MM.1S (cell line): ENCODE measurements around the gene HCN1.

ENCODE experiments used
- DNase-seq: peaks from one replicate; pipeline ENCODE4 v3.0.0-alpha.2; 2015
- H2AFZ ChIP-seq: fragments of 300-600 bp; sonication (generic); 2 replicates; pipeline ENCODE4 v1.6.0; 2016; ENCODE audit warnings: antibody characterized with exemption, low read length
- H3F3A ChIP-seq: fragments of 300-600 bp; sonication (generic); 2 replicates; pipeline ENCODE4 v1.6.1; 2016; ENCODE audit warnings: mild to moderate bottlenecking, antibody characterized with exemption, low read length, moderate library complexity, mixed read lengths; ENCODE audit not compliant: insufficient read depth
- H3K27ac ChIP-seq: fragments of 300-600 bp; sonication (generic); 2 replicates; pipeline ENCODE4 v1.5.1; 2016; ENCODE audit warnings: mild to moderate bottlenecking, low read length
- H3K27me3 ChIP-seq: fragments of 300-600 bp; sonication (generic); replicated peaks from 2 replicates; pipeline ENCODE4 v1.6.0; 2016; ENCODE audit warnings: low read length; ENCODE audit not compliant: insufficient read depth
- H3K36me3 ChIP-seq: fragments of 300-600 bp; sonication (generic); replicated peaks from 2 replicates; pipeline ENCODE4 v1.6.1; 2016; ENCODE audit warnings: mild to moderate bottlenecking, low read length, mixed read lengths; ENCODE audit not compliant: insufficient read depth
- H3K4me1 ChIP-seq: fragments of 300-600 bp; sonication (generic); 2 replicates; pipeline ENCODE4 v1.6.1; 2016; ENCODE audit warnings: low read length, mixed read lengths
- H3K4me2 ChIP-seq: fragments of 300-600 bp; sonication (generic); 2 replicates; pipeline ENCODE4 v1.6.0; 2016; ENCODE audit warnings: low read depth, low read length
- H3K4me3 ChIP-seq: fragments of 300-600 bp; sonication (generic); 2 replicates; pipeline ENCODE4 v1.5.1; 2016; ENCODE audit warnings: low read length, mixed read lengths
- H3K79me2 ChIP-seq: fragments of 300-600 bp; sonication (generic); 2 replicates; pipeline ENCODE4 v1.6.1; 2016; ENCODE audit warnings: mixed run types, low read length, mixed read lengths
- H3K9ac ChIP-seq: fragments of 300-600 bp; sonication (generic); 2 replicates; pipeline ENCODE4 v1.6.1; 2016; ENCODE audit warnings: low read length, mixed read lengths
- H3K9me2 ChIP-seq: fragments of 300-600 bp; sonication (generic); replicated peaks from 2 replicates; pipeline ENCODE4 v1.6.1; 2016; ENCODE audit warnings: mild to moderate bottlenecking, low read length, mixed read lengths; ENCODE audit not compliant: insufficient read depth
- H3K9me3 ChIP-seq: fragments of 300-600 bp; sonication (generic); replicated peaks from 2 replicates; pipeline ENCODE4 v1.6.1; 2016; ENCODE audit warnings: mild to moderate bottlenecking, low read length, mixed read lengths; ENCODE audit not compliant: insufficient read depth
- H4K20me1 ChIP-seq: fragments of 300-600 bp; sonication (generic); 2 replicates; pipeline ENCODE4 v1.6.1; 2016; ENCODE audit warnings: mild to moderate bottlenecking, low read length, moderate library complexity, mixed read lengths; ENCODE audit not compliant: insufficient read depth
- CTCF ChIP-seq: fragments of 300-600 bp; sonication (generic); IDR thresholded peaks from 2 replicates; pipeline ENCODE4 v1.5.1; 2016; ENCODE audit warnings: antibody characterized with exemption, low read length, mixed read lengths
- EZH2 ChIP-seq: fragments of 300-600 bp; sonication (generic); optimal IDR thresholded peaks from 2 replicates; pipeline ENCODE3; 2017; ENCODE audit warnings: low read depth, mild to moderate bottlenecking, antibody characterized with exemption, low read length, mixed read lengths
- EZH2phosphoT487 ChIP-seq: fragments of 300-600 bp; sonication (generic); IDR thresholded peaks from 2 replicates; pipeline ENCODE4 v1.6.1; 2018; ENCODE audit warnings: antibody characterized with exemption, low read length

HCN1 gene

GRCh38 chr5:45648744-45649143 is 47.4 kb downstream of the HCN1 start:
- no peak overlapping the region for H3K4me2 ChIP-seq
- H3K4me3 ChIP-seq: no peak overlapping the region
- DNase-seq: no peak
- no peaks in the 10 kb centered on the region for H3K79me2 ChIP-seq
- H2AFZ ChIP-seq: no peak overlapping the region
- no peaks in the 10 kb centered on the region for H4K20me1 ChIP-seq
- no peaks in the 10 kb centered on the region for H3K4me1 ChIP-seq
- no peaks in the 10 kb centered on the region for H3F3A ChIP-seq
- H3K9me3 ChIP-seq: no peaks in the 10 kb centered on the region
- no peak overlapping the region for H3K27ac ChIP-seq
- H3K36me3 ChIP-seq: no peaks in the 10 kb centered on the region
- no peak for TF ChIP-seq EZH2
- TF ChIP-seq EZH2phosphoT487: no peak
- no peak for TF ChIP-seq CTCF
- no peak overlapping the region for H3K9ac ChIP-seq
- H3K9me2 ChIP-seq: no peaks in the 10 kb centered on the region
- H3K27me3 ChIP-seq: no peaks in the 10 kb centered on the region

GRCh38 chr5:45643056-45643455 is 53.1 kb downstream of the HCN1 start:
- Histone ChIP-seq H3K9me3 (no peaks in the 10 kb centered on the region), H3K4me3 (no peak overlapping the region), H3K27me3 (no peaks in the 10 kb centered on the region), H3K36me3 (no peaks in the 10 kb centered on the region), H3K4me2 (no peak overlapping the region), H4K20me1 (no peaks in the 10 kb centered on the region), H3K27ac (no peak overlapping the region), H3K9me2 (no peaks in the 10 kb centered on the region), H3K79me2 (no peaks in the 10 kb centered on the region), H3K4me1 (no peaks in the 10 kb centered on the region), H3F3A (no peaks in the 10 kb centered on the region), H3K9ac (no peak overlapping the region), H2AFZ (no peak overlapping the region)
- TF ChIP-seq EZH2: no peak
- TF ChIP-seq CTCF: no peak
- no peak for TF ChIP-seq EZH2phosphoT487
- no peak for DNase-seq

- no peaks in the 10 kb centered on the region for H3K79me2 ChIP-seq
- H2AFZ ChIP-seq: no peak overlapping the region
- no peaks in the 10 kb centered on the region for H4K20me1 ChIP-seq
- H3K27me3 ChIP-seq: no peaks in the 10 kb centered on the region
- no peaks in the 10 kb centered on the region for H3K9me2 ChIP-seq
- DNase-seq: no peak
- TF ChIP-seq CTCF: no peak
- no peak for TF ChIP-seq EZH2phosphoT487
- TF ChIP-seq EZH2: no peak
- H3K36me3 ChIP-seq: no peaks in the 10 kb centered on the region
- H3K27ac ChIP-seq: no peak overlapping the region
- no peak overlapping the region for H3K4me3 ChIP-seq
- H3K4me2 ChIP-seq: no peak overlapping the region
- no peaks in the 10 kb centered on the region for H3K9me3 ChIP-seq
- H3K4me1 ChIP-seq: no peaks in the 10 kb centered on the region
- no peaks in the 10 kb centered on the region for H3F3A ChIP-seq
- H3K9ac ChIP-seq: no peak overlapping the region
Observed at GRCh38 chr5:45642370-45642769, 53.8 kb downstream of the HCN1 start.

- Histone ChIP-seq H3K79me2 (no peaks in the 10 kb centered on the region), H2AFZ (no peak overlapping the region), H3K4me2 (no peak overlapping the region), H3F3A (no peaks in the 10 kb centered on the region), H3K27ac (no peak overlapping the region), H3K4me3 (no peak overlapping the region), H3K27me3 (no peaks in the 10 kb centered on the region), H3K9me2 (no peaks in the 10 kb centered on the region), H3K36me3 (no peaks in the 10 kb centered on the region), H3K4me1 (no peaks in the 10 kb centered on the region), H3K9ac (no peak overlapping the region), H4K20me1 (no peaks in the 10 kb centered on the region), H3K9me3 (no peaks in the 10 kb centered on the region)
- no peak for DNase-seq
- no peak for TF ChIP-seq EZH2
- TF ChIP-seq EZH2phosphoT487: no peak
- no peak; the same call in 1 of the 2 replicates for TF ChIP-seq CTCF
Observed at GRCh38 chr5:45639040-45639439, 57.1 kb downstream of the HCN1 start.
